GM18502 (cell line): ENCODE data around the gene RFPL1.
A peak's percentile ranks its signal among the peaks of the same experiment; 100 is the strongest.
"Not testable (repeated sequence)": the region's sequence is repeated elsewhere in the genome, so short reads cannot be mapped to it uniquely, and the experiment has no call there.

Experiments
- ATAC-seq: cut with Tn5 transposase; IDR thresholded peaks from one replicate; pipeline ENCODE4 v1.9.1; 2021; ENCODE audit warnings: mild to moderate bottlenecking; ENCODE audit not compliant: unreplicated experiment, poor library complexity

The RFPL1 gene

GRCh38 chr22:29475550-29475949 is 37.2 kb downstream of the RFPL1 start:
- peak; percentile 63 for ATAC-seq

GRCh38 chr22:29476116-29476515 is 37.7 kb downstream of the RFPL1 start:
- ATAC-seq, result no peak

GRCh38 chr22:29477723-29478318 is 39.4 kb downstream of the RFPL1 start:
- no peak for ATAC-seq

- ATAC-seq, result no peak
Observed at GRCh38 chr22:29478326-29479276, 40.2 kb downstream of the RFPL1 start.

GRCh38 chr22:29479417-29480261 is 41.3 kb downstream of the RFPL1 start, which contains the start of gene NEFH:
Gene NEFH, plus strand, starts transcription at chr22:29480218. Its CDS starts 45 bp downstream, at chr22:29480263.
- ATAC-seq, result no peak

GRCh38 chr22:29480262-29480511 is 41.8 kb downstream of the RFPL1 start:
- ATAC-seq, result no peak

GRCh38 chr22:29480512-29481264 is 42.3 kb downstream of the RFPL1 start:
- no peak for ATAC-seq

- no peak for ATAC-seq
Observed at GRCh38 chr22:29481265-29482000, 43.0 kb downstream of the RFPL1 start.

- ATAC-seq, result no peak
Observed at GRCh38 chr22:29482253-29482652, 43.9 kb downstream of the RFPL1 start.

GRCh38 chr22:29482726-29483125 is 44.3 kb downstream of the RFPL1 start:
- ATAC-seq, result no peak

- ATAC-seq, result no peak
Observed at GRCh38 chr22:29483254-29483653, 44.9 kb downstream of the RFPL1 start.

GRCh38 chr22:29484642-29485041 is 46.3 kb downstream of the RFPL1 start:
- no peak for ATAC-seq

- no peak for ATAC-seq
Observed at GRCh38 chr22:29485448-29485847, 47.1 kb downstream of the RFPL1 start.

GRCh38 chr22:29487426-29487986 is 49.1 kb downstream of the RFPL1 start:
- ATAC-seq, result no peak

- ATAC-seq, result not testable (repeated sequence)
Observed at GRCh38 chr22:29489127-29489780, 50.9 kb downstream of the RFPL1 start.

GRCh38 chr22:29491012-29491411 is 52.6 kb downstream of the RFPL1 start:
- no peak for ATAC-seq
